ENCODE data around the gene MAN1C1. TPM values are rescaled to one million over a fixed set of nuclear protein-coding genes. Genes with fewer than 3 reads are reported as not detected.

The MAN1C1 gene
- total and polyA plus RNA-seq, 2 donors (not counting 3 experiments of a cell fraction or from before 2014, with no cell fraction given), result 1.5 to 4.0 TPM

DNA sequence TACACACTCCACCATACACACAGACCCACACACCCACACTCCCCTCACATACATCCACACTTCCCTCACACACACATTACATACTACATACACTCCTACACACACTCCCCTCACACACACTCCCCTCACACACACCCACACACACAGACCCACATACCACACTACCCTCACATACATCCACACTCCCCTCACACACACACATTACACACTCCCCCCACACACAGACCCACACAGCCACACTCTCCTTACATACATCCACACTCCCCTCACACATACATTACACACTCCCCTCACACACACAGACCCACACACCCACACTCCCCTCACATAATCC is 150.8 kb downstream of the MAN1C1 start:
- H3K4me3 ChIP-seq (replicated peaks in 1 of 3; ENCODE audit: insufficient read depth in 1 of 3, low read depth in 1 of 3, low read length in 3 of 3), result no peak overlapping the region
- no peaks in the 10 kb centered on the region for H3K79me2 ChIP-seq (ENCODE audit: control insufficient read depth, insufficient read depth, low read length)
- BruUV-seq (replicated peaks), result no TSS peak
- TF ChIP-seq MYC (IDR thresholded peaks at IDR 0.05; ENCODE audit: low read depth, low read length) (no peak), FOS (IDR thresholded peaks at IDR 0.05; ENCODE audit: borderline replicate concordance, insufficient read depth, low read length) (no peak), POLR2A (IDR thresholded peaks at IDR 0.05; ENCODE audit: low read depth, low read length) (no peak)
- CTCF ChIA-PET, result no interaction called here
- H3K27me3 ChIP-seq (ENCODE audit: control insufficient read depth in 2 of 2, insufficient read depth in 2 of 2, low read length in 2 of 2), result no peaks in the 10 kb centered on the region
- FAIRE-seq (no peak), DNase-seq (ENCODE audit: low read depth, low spot score) (no peak)
- H3K9me3 ChIP-seq (replicated peaks; ENCODE audit: control insufficient read depth, insufficient read depth, low read length), result no peaks in the 10 kb centered on the region
- POLR2A ChIA-PET, result no interaction called here
- H3K4me2 ChIP-seq (ENCODE audit: insufficient read depth, low read length), result no peak overlapping the region
- no peaks in the 10 kb centered on the region for H3K9me1 ChIP-seq (replicated peaks; ENCODE audit: control insufficient read depth, extremely low read depth, insufficient read depth, low read length)
- H3K36me3 ChIP-seq (ENCODE audit: control insufficient read depth in 2 of 2, extremely low read depth in 1 of 2, insufficient read depth in 2 of 2, low read length in 2 of 2), result no peaks in the 10 kb centered on the region
- H3K9ac ChIP-seq (replicated peaks; ENCODE audit: extremely low read depth, insufficient read depth, low read length), result no peak overlapping the region
- H3K27ac ChIP-seq (ENCODE audit: insufficient read depth, low read depth, low read length), result no peak overlapping the region
- dilution Hi-C loops (cut with MboI; ENCODE audit: extremely low pct_ligation_motif_present, low sequenced_read_pairs), result no loop called here
- intact Hi-C loops (cut with micrococcal nuclease), result no loop called here
- H2AFZ ChIP-seq (ENCODE audit: low read depth, low read length), result no peak overlapping the region
- no peaks in the 10 kb centered on the region for H3K4me1 ChIP-seq (ENCODE audit: control insufficient read depth, extremely low read depth, insufficient read depth, low read length)
- no peaks in the 10 kb centered on the region for H4K20me1 ChIP-seq (replicated peaks; ENCODE audit: control insufficient read depth, extremely low read depth, insufficient read depth, low read length)

DNA sequence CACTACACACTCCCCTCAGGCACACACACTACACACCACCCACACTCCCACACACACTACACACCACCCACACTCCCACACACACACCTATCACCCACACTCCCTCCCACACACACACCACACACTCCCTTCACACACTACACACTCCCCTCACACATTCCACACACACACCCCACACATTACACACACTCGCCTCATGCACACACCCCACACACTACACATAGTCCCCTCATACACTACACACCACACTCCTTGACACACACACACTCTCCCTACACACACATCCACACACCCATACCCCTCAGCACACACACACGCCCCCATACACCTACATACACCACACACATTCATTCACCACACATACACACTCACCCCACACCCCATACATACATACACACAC is 152.4 kb downstream of the MAN1C1 start:
- Histone ChIP-seq H3K9me1 (replicated peaks; ENCODE audit: control insufficient read depth, extremely low read depth, insufficient read depth, low read length) (no peaks in the 10 kb centered on the region), H3K27me3 (ENCODE audit: control insufficient read depth in 2 of 2, insufficient read depth in 2 of 2, low read length in 2 of 2) (no peaks in the 10 kb centered on the region), H3K79me2 (ENCODE audit: control insufficient read depth, insufficient read depth, low read length) (no peaks in the 10 kb centered on the region), H3K27ac (ENCODE audit: insufficient read depth, low read depth, low read length) (no peak overlapping the region), H3K4me2 (ENCODE audit: insufficient read depth, low read length) (no peak overlapping the region), H3K9me3 (replicated peaks; ENCODE audit: control insufficient read depth, insufficient read depth, low read length) (no peaks in the 10 kb centered on the region), H3K4me3 (replicated peaks in 1 of 3; ENCODE audit: insufficient read depth in 1 of 3, low read depth in 1 of 3, low read length in 3 of 3) (no peak overlapping the region), H2AFZ (ENCODE audit: low read depth, low read length) (no peak overlapping the region), H3K36me3 (ENCODE audit: control insufficient read depth in 2 of 2, extremely low read depth in 1 of 2, insufficient read depth in 2 of 2, low read length in 2 of 2) (no peaks in the 10 kb centered on the region), H3K9ac (replicated peaks; ENCODE audit: extremely low read depth, insufficient read depth, low read length) (no peak overlapping the region), H3K4me1 (ENCODE audit: control insufficient read depth, extremely low read depth, insufficient read depth, low read length) (no peaks in the 10 kb centered on the region), H4K20me1 (replicated peaks; ENCODE audit: control insufficient read depth, extremely low read depth, insufficient read depth, low read length) (no peaks in the 10 kb centered on the region)
- dilution Hi-C loops (cut with MboI; ENCODE audit: extremely low pct_ligation_motif_present, low sequenced_read_pairs) (no loop called here), intact Hi-C loops (cut with micrococcal nuclease) (no loop called here)
- ChIA-PET POLR2A (no interaction called here), CTCF (no interaction called here)
- BruUV-seq (replicated peaks), result no TSS peak
- no peak for FAIRE-seq
- no peak for TF ChIP-seq JUN (IDR thresholded peaks at IDR 0.05; ENCODE audit: borderline replicate concordance, insufficient read depth, insufficient read length, low read depth)
- TF ChIP-seq, protein P1, sequence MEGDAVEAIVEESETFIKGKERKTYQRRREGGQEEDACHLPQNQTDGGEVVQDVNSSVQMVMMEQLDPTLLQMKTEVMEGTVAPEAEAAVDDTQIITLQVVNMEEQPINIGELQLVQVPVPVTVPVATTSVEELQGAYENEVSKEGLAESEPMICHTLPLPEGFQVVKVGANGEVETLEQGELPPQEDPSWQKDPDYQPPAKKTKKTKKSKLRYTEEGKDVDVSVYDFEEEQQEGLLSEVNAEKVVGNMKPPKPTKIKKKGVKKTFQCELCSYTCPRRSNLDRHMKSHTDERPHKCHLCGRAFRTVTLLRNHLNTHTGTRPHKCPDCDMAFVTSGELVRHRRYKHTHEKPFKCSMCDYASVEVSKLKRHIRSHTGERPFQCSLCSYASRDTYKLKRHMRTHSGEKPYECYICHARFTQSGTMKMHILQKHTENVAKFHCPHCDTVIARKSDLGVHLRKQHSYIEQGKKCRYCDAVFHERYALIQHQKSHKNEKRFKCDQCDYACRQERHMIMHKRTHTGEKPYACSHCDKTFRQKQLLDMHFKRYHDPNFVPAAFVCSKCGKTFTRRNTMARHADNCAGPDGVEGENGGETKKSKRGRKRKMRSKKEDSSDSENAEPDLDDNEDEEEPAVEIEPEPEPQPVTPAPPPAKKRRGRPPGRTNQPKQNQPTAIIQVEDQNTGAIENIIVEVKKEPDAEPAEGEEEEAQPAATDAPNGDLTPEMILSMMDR (IDR thresholded peaks at IDR 0.05; ENCODE audit: extremely low read depth in 1 of 2, insufficient read depth in 1 of 2, low read depth in 1 of 2, low read length in 2 of 2), result no peak
- no peak for TF ChIP-seq POLR2A (IDR thresholded peaks at IDR 0.05; ENCODE audit: low read depth, low read length)
- DNase-seq (ENCODE audit: low read depth, low spot score), result no peak

All from endothelial cell of umbilical vein (primary cell).